OCI-LY1 (cell line): ENCODE data around the gene TTLL10.
"Not testable (repeated sequence)": the region's sequence is repeated elsewhere in the genome, so short reads cannot be mapped to it uniquely, and the experiment has no call there.

ENCODE experiments used
- H2AFZ ChIP-seq: fragments of 200-600 bp; sonication (generic), shearing (Covaris generic); 2 replicates; pipeline ENCODE4 v1.6.0; 2014; ENCODE audit warnings: antibody characterized with exemption, mild to moderate bottlenecking, low read length
- H3F3A ChIP-seq: fragments of 200-600 bp; sonication (generic), shearing (Covaris generic); 2 replicates; pipeline ENCODE4 v1.6.0; 2014; ENCODE audit warnings: mild to moderate bottlenecking, antibody characterized with exemption, low read length, moderate library complexity; ENCODE audit not compliant: insufficient read depth
- H3K27ac ChIP-seq: fragments of 200-600 bp; sonication (generic); 2 replicates; pipeline ENCODE4 v1.5.1; 2014; ENCODE audit warnings: low read length, mixed run types, mild to moderate bottlenecking, low read depth; ENCODE audit not compliant: poor library complexity, severe bottlenecking
- H3K27me3 ChIP-seq: fragments of 200-600 bp; sonication (generic); 2 replicates; pipeline ENCODE4 v1.6.0; 2014; ENCODE audit warnings: antibody characterized with exemption, mild to moderate bottlenecking, low read length, moderate library complexity; ENCODE audit not compliant: insufficient read depth
- H3K36me3 ChIP-seq: fragments of 200-600 bp; sonication (generic); 2 replicates; pipeline ENCODE4 v1.6.1; 2014; ENCODE audit warnings: mild to moderate bottlenecking, antibody characterized with exemption, low read length, moderate library complexity, mixed read lengths; ENCODE audit not compliant: insufficient read depth
- H3K4me1 ChIP-seq: fragments of 200-600 bp; sonication (generic); 2 replicates; pipeline ENCODE4 v1.5.1; 2014; ENCODE audit warnings: mild to moderate bottlenecking, low read length, moderate library complexity; ENCODE audit not compliant: insufficient read depth, severe bottlenecking
- H3K4me2 ChIP-seq: fragments of 200-600 bp; sonication (generic), shearing (Covaris generic); 2 replicates; pipeline ENCODE4 v1.6.1; 2014; ENCODE audit warnings: low read length
- H3K4me3 ChIP-seq: fragments of 200-600 bp; sonication (generic); 2 replicates; pipeline ENCODE4 v1.5.1; 2014; ENCODE audit warnings: low read length, low read depth, mild to moderate bottlenecking, mixed read lengths; ENCODE audit not compliant: poor library complexity, severe bottlenecking
- H3K79me2 ChIP-seq: fragments of 200-600 bp; shearing (Covaris generic); 2 replicates; pipeline ENCODE4 v1.6.1; 2016; ENCODE audit warnings: mixed run types, low read length, mixed read lengths; ENCODE audit not compliant: insufficient read depth
- H3K9ac ChIP-seq: fragments of 200-600 bp; sonication (generic), shearing (Covaris generic); 2 replicates; pipeline ENCODE4 v1.6.1; 2014; ENCODE audit warnings: mild to moderate bottlenecking, low read length, mixed read lengths
- H3K9me2 ChIP-seq: fragments of 200-600 bp; sonication (generic), shearing (Covaris generic); 2 replicates; pipeline ENCODE4 v1.6.1; 2014; ENCODE audit warnings: low read depth, mild to moderate bottlenecking, low read length, mixed read lengths
- H3K9me3 ChIP-seq: fragments of 200-600 bp; shearing (Covaris generic); 2 replicates; pipeline ENCODE4 v1.6.1; 2014; ENCODE audit warnings: low read length, mixed read lengths
- H4K20me1 ChIP-seq: fragments of 200-600 bp; sonication (generic), shearing (Covaris generic); 2 replicates; pipeline ENCODE4 v1.6.0; 2016; ENCODE audit warnings: mild to moderate bottlenecking, low read length; ENCODE audit not compliant: insufficient read depth
- CTCF ChIP-seq: fragments of 200-600 bp; sonication (generic), shearing (Covaris generic); IDR thresholded peaks from 2 replicates; pipeline ENCODE4 v1.5.1; 2017; ENCODE audit warnings: mild to moderate bottlenecking, antibody characterized with exemption, low read length, moderate library complexity, mixed read lengths
- EZH2 ChIP-seq: fragments of 200-600 bp; sonication (generic), shearing (Covaris generic); IDR thresholded peaks from 2 replicates; pipeline ENCODE4 v1.8.0; 2017; ENCODE audit warnings: borderline replicate concordance, mixed run types, mild to moderate bottlenecking, antibody characterized with exemption, low read length, moderate library complexity, mixed read lengths

TTLL10 gene

DNA sequence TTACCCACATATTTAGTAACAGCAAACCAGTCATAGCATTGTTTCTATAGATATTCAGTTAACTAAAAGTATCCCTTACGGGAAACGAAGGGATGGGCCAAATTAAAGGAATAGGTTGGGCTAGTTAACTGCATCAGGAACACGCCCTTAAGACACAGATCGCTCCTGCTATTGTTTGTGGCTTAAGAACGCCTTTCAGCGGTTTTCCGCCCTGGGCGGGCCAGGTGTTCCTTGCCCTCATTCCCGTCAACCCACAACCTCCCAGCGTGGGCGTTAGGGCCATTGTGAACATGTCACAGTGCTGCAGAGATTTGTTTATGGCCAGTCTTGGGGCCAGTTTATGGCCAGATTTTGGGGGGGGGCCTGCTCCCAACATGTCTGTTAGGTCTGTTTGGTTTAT lies 18.1 kb downstream of the TTLL10 start:
- no peak overlapping the region for H3K27ac ChIP-seq
- no peaks in the 10 kb centered on the region for H3K79me2 ChIP-seq
- no peaks in the 10 kb centered on the region for H3F3A ChIP-seq
- no peak overlapping the region for H3K9ac ChIP-seq
- no peaks in the 10 kb centered on the region; the same call in 1 of the 2 replicates for H3K36me3 ChIP-seq
- H3K9me3 ChIP-seq: peaks cover 9% of the 10 kb centered on the region; the same call in 1 of the 2 replicates
- H3K4me1 ChIP-seq: no peaks in the 10 kb centered on the region
- H3K4me2 ChIP-seq: no peak overlapping the region
- no peaks in the 10 kb centered on the region for H3K9me2 ChIP-seq
- H4K20me1 ChIP-seq: no peaks in the 10 kb centered on the region
- no peak overlapping the region for H2AFZ ChIP-seq
- TF ChIP-seq EZH2 (no peak), CTCF (no peak)
- peaks cover 15% of the 10 kb centered on the region for H3K27me3 ChIP-seq
- H3K4me3 ChIP-seq: no peak overlapping the region

DNA sequence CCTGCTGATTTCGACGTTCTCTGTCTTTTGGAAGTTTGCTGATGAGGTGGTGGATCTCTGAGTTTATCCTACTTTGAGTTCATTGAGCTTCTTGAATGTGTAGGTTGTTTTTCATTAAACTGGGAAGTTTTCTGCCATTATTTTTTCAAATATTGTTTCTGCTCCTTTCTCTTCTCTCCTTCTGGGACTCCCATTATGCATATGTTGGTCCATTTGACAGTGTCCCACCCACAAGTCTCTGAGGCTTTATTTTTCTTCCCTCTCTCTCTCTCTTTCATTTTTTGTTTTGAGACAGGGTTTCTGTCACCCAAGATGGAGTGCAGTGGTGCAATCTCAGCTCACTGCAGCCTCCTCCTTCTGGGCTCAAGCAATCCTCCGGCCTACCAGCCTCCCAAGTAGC lies 21.0 kb downstream of the TTLL10 start:
- Histone ChIP-seq H3K4me1 (no peaks in the 10 kb centered on the region), H3K27me3 (peaks cover 18% of the 10 kb centered on the region), H3K9me2 (no peaks in the 10 kb centered on the region), H4K20me1 (no peaks in the 10 kb centered on the region), H3K27ac (no peak overlapping the region), H3F3A (no peaks in the 10 kb centered on the region), H3K4me3 (no peak overlapping the region), H3K79me2 (no peaks in the 10 kb centered on the region), H3K36me3 (no peaks in the 10 kb centered on the region; the same call in 1 of the 2 replicates), H2AFZ (no peak overlapping the region), H3K9ac (no peak overlapping the region), H3K4me2 (no peak overlapping the region), H3K9me3 (peaks cover 9% of the 10 kb centered on the region; the same call in 1 of the 2 replicates)
- TF ChIP-seq CTCF (no peak), EZH2 (no peak)

GRCh38 chr1:1195726-1196125 lies 22.0 kb downstream of the TTLL10 start:
- H3K4me3 ChIP-seq, H3K9me2 ChIP-seq: not testable (repeated sequence)

DNA sequence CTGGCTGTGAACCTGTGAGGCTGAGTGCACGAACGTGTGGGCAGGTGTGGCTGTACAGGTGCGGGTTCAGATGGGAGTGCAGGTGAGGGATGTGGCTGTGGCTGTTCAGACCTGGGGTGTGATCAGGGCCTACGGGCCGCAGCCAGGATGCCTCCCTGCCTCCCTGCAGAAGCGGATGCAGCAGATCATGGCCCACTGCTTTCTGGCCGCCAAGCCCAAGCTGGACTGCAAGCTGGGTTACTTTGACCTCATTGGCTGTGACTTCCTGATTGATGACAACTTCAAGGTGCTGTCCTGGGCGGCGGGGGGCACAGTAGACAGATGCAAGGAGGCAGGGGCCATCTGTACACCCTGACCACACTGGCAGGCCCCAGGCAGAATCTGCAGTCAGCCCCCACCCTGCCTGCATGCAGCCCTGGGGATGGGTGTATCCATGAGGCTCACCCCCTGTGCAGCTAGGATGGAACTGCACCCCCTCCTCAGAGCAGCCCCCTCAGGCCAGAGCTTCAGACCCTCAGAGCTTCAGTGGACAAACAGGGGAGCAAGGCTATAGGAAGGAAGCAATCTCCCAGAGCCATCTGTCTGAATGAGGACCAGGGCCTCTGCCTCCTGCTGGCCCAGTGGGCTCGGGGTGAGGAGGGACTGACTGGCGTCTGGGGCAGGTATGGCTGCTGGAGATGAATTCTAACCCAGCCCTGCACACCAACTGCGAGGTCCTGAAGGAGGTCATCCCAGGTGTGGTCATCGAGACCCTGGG lies 22.9 kb downstream of the TTLL10 start:
- TF ChIP-seq EZH2 (no peak), CTCF (no peak)
- H3K36me3 ChIP-seq: no peaks in the 10 kb centered on the region; the same call in 1 of the 2 replicates
- no peaks in the 10 kb centered on the region for H4K20me1 ChIP-seq
- peaks cover 12% of the 10 kb centered on the region for H3K27me3 ChIP-seq
- no peak overlapping the region for H2AFZ ChIP-seq
- no peaks in the 10 kb centered on the region for H3K79me2 ChIP-seq
- H3K4me1 ChIP-seq: no peaks in the 10 kb centered on the region
- no peaks in the 10 kb centered on the region for H3F3A ChIP-seq
- H3K9me2 ChIP-seq: no peaks in the 10 kb centered on the region
- H3K4me2 ChIP-seq: no peak overlapping the region
- no peak overlapping the region for H3K9ac ChIP-seq
- H3K4me3 ChIP-seq: no peak overlapping the region
- H3K9me3 ChIP-seq: peaks cover 4% of the 10 kb centered on the region; the same call in 1 of the 2 replicates
- no peak overlapping the region for H3K27ac ChIP-seq

More at GRCh38 chr1:1195726-1196125, 22.0 kb downstream of the TTLL10 start:
- H3K27ac ChIP-seq, H3K4me1 ChIP-seq, H3K79me2 ChIP-seq, H2AFZ ChIP-seq, H3K9ac ChIP-seq, H4K20me1 ChIP-seq, H3K9me3 ChIP-seq, H3K36me3 ChIP-seq, H3K4me2 ChIP-seq, H3F3A ChIP-seq: not testable (repeated sequence)
- peaks cover 18% of the 10 kb centered on the region for H3K27me3 ChIP-seq
